Dendritic cell treated with granulocyte-macrophage colony-stimulating factor and Interleukin-4, amounts not matched to agents 40 ng/mL and 50 ng/mL, for 4 days (primary cell): ENCODE data around the gene ZNF530.

Source experiments
- H3K27ac Mint-ChIP-seq: one replicate; pipeline ENCODE4 v1.8.0; 2022; ENCODE audit warnings: mild to moderate bottlenecking, mixed read lengths
- H3K27me3 Mint-ChIP-seq: one replicate; pipeline ENCODE4 v1.8.0; 2022; ENCODE audit warnings: mild to moderate bottlenecking, mixed read lengths
- H3K36me3 Mint-ChIP-seq: one replicate; pipeline ENCODE4 v1.8.0; 2022; ENCODE audit warnings: low read depth, mixed read lengths
- H3K4me1 Mint-ChIP-seq: one replicate; pipeline ENCODE4 v1.8.0; 2022; ENCODE audit warnings: low read depth, mixed read lengths
- H3K4me3 Mint-ChIP-seq: one replicate; pipeline ENCODE4 v1.8.0; 2022; ENCODE audit warnings: mild to moderate bottlenecking, moderate library complexity, mixed read lengths
- H3K9me3 Mint-ChIP-seq: one replicate; pipeline ENCODE4 v1.8.0; 2022; ENCODE audit warnings: mixed read lengths
- intact Hi-C: fragments of 100-400 bp; cut with micrococcal nuclease; formaldehyde crosslinking; loops from one replicate; pipeline ENCODE4 v1.15.0; 2022

ZNF530 gene

GRCh38 chr19:57599761-57600383, at the start of gene ZNF530:
ZNF530 (plus strand) TSS chr19:57599885; CDS start chr19:57604346, 4,461 bp downstream.
- Mint-ChIP-seq H3K27ac (peak within 1 kb of the TSS; percentile 65), H3K4me1 (peaks cover 17% of the 10 kb centered on the region), H3K9me3 (peaks cover 81% of the 10 kb centered on the region), H3K27me3 (peaks cover 3% of the 10 kb centered on the region), H3K4me3 (peak within 1 kb of the TSS; percentile 77), H3K36me3 (peaks cover 42% of the 10 kb centered on the region)
- intact Hi-C loops, result loop anchor here (1.0 kb wide), 1 partner anchor 14 kb away; the partner anchor contains the start of gene ZNF134

GRCh38 chr19:57552432-57552831, 47.3 kb upstream of the ZNF530 start:
- no peak overlapping the region for H3K4me3 Mint-ChIP-seq
- no peaks in the 10 kb centered on the region for H3K4me1 Mint-ChIP-seq
- intact Hi-C loops, result no loop called here
- H3K36me3 Mint-ChIP-seq, result peaks cover 99% of the 10 kb centered on the region
- H3K27me3 Mint-ChIP-seq, result no peaks in the 10 kb centered on the region
- no peak overlapping the region for H3K27ac Mint-ChIP-seq
- peaks cover 98% of the 10 kb centered on the region for H3K9me3 Mint-ChIP-seq

DNA sequence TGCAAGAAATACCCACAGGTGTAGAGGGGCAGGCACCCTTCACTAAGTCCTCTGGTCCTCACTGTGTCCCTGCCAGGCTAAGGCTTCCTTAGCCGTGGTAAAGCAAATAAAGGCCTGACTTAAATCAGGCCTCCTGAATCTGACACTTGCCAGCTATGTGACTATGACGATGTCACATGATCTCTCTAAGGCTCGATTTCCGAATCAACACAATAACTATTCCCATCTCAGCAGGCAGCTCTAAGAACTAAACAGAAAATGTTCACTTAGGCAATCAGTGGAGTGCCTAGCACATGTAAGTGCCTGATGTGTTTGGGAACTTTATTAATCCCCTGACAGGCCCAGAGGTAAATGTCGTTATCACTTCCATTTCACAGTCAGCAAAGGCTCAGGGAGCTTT, 42.0 kb upstream of the ZNF530 start:
- Mint-ChIP-seq H3K9me3 (peaks cover 81% of the 10 kb centered on the region), H3K27me3 (peaks cover 13% of the 10 kb centered on the region), H3K4me3 (no peak overlapping the region), H3K36me3 (peaks cover 71% of the 10 kb centered on the region), H3K4me1 (peaks cover 23% of the 10 kb centered on the region), H3K27ac (no peak overlapping the region)
- intact Hi-C loops, result loop anchor here (2.0 kb wide), 2 partner anchors 31 to 75 kb away; partner anchors contain the start of genes ZNF211 and ZNF549

DNA sequence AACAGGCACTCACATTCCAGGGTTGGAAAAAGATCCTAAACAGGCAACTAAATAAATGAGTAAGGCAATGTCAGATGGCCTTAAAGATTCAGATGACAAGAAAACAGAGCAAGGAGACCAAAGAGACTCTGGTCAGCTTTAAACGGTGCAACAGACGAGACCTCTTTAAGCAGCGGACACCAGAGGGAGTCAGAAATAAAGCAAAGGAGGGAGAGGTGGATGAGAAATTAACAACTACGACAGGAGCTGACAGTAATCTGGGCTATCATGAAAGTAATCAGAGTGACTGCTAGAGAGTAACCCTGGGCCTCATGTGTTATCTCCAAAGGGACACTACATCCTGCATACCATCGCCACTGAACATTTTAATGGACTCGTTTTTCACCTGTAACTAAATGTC, 41.2 kb upstream of the ZNF530 start:
- peak overlapping the region; percentile 91 for H3K27ac Mint-ChIP-seq
- intact Hi-C loops, result loop anchor here (2.0 kb wide), 2 partner anchors 32 to 74 kb away; partner anchors contain the start of genes ZNF211 and ZNF549
- H3K4me3 Mint-ChIP-seq, result peak overlapping the region; percentile 92
- H3K4me1 Mint-ChIP-seq, result peaks cover 23% of the 10 kb centered on the region
- peaks cover 13% of the 10 kb centered on the region for H3K27me3 Mint-ChIP-seq
- peaks cover 62% of the 10 kb centered on the region for H3K36me3 Mint-ChIP-seq
- H3K9me3 Mint-ChIP-seq, result peaks cover 80% of the 10 kb centered on the region

DNA sequence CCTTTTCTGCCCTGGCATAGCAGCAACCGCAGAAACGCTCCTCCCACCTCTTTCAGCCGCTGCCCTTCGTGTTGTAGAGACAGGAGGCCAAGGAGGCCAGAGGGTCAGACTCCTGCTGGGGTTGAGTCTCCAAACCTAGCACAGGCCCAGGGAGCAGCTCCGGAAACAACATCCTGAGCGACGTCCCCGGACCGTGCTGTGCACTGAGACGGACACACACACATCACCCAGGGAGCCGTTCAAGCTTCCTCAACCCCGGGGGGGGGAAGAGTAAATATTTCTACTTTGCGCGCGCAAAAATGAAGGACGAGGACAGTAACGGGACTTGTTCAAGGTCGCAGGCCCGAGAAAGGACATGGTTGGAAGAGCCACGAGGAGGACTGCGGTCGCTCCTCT, 40.7 kb upstream of the ZNF530 start:
- Mint-ChIP-seq H3K27me3 (peaks cover 13% of the 10 kb centered on the region), H3K36me3 (peaks cover 57% of the 10 kb centered on the region), H3K27ac (peak overlapping the region; percentile 91), H3K4me1 (peaks cover 23% of the 10 kb centered on the region), H3K9me3 (peaks cover 80% of the 10 kb centered on the region), H3K4me3 (peak overlapping the region; percentile 92)
- intact Hi-C loops, result loop anchor here (2.0 kb wide), 2 partner anchors 32 to 74 kb away; partner anchors contain the start of genes ZNF211 and ZNF549

- peaks cover 52% of the 10 kb centered on the region for H3K36me3 Mint-ChIP-seq
- H3K4me1 Mint-ChIP-seq, result peaks cover 23% of the 10 kb centered on the region
- H3K27ac Mint-ChIP-seq, result peak within 1 kb of the TSS; percentile 91
- intact Hi-C loops, result loop anchor here (2.0 kb wide), 2 partner anchors 33 to 73 kb away; partner anchors contain the start of genes ZNF211 and ZNF549
- peaks cover 80% of the 10 kb centered on the region for H3K9me3 Mint-ChIP-seq
- peak within 1 kb of the TSS; percentile 92 for H3K4me3 Mint-ChIP-seq
- H3K27me3 Mint-ChIP-seq, result peaks cover 13% of the 10 kb centered on the region
Observed at GRCh38 chr19:57559404-57560025, 40.2 kb upstream of the ZNF530 start, which contains the start of gene ZNF550. ZNF550 (minus strand) TSS chr19:57559863; CDS start chr19:57559682, 181 bp downstream.

GRCh38 chr19:57560049-57560491, 39.6 kb upstream of the ZNF530 start:
- Mint-ChIP-seq H3K4me1 (peaks cover 23% of the 10 kb centered on the region), H3K27ac (peak overlapping the region; percentile 91), H3K9me3 (peaks cover 80% of the 10 kb centered on the region), H3K36me3 (peaks cover 47% of the 10 kb centered on the region), H3K4me3 (peak overlapping the region; percentile 92), H3K27me3 (peaks cover 13% of the 10 kb centered on the region)
- intact Hi-C loops, result no loop called here

GRCh38 chr19:57563547-57563946, 36.1 kb upstream of the ZNF530 start:
- Mint-ChIP-seq H3K9me3 (peaks cover 80% of the 10 kb centered on the region), H3K27ac (no peak overlapping the region), H3K36me3 (peaks cover 21% of the 10 kb centered on the region), H3K4me3 (no peak overlapping the region), H3K27me3 (peaks cover 13% of the 10 kb centered on the region), H3K4me1 (peaks cover 16% of the 10 kb centered on the region)
- intact Hi-C loops, result no loop called here

DNA sequence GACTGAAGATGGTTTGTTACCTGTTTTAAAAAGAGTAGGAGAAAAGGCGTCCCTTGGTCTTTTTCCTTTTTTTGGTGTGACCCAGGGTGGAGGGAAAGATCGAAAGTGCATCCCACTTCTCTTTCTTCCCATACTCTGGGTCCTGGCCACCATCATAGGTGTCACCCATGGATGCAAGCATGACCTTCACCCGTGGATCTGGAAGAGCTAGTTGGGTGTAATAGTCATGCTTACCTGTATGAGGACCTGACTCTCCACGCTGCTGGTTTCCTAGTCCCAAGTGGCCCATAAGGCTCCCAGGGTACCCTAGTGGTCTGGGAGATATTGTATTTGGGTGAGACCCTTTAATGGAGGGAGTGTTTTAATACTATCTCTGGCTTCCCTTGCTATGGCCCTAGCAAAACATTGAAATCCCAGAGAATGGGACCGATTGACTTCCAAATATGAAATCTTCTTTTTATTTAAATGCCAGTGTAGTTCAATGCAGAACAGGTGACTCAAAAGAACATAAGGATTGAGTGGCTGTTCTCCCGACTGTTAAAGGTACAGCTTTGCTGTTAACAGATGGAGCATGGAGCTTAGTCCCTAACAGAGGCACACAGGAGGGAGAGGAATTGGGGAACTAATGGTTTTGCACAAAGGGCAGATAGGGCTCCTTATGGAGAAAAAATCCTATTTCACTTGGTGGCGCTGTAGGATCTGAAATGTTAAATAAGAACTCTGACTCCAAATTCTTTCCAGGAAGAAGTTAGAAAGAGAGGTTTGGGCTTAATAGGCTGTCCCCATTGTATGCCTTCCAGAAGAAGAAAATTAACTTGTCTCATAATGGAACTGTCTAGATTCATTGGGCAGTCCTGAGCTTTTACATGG, 33.1 kb upstream of the ZNF530 start:
- Mint-ChIP-seq H3K27me3 (no peaks in the 10 kb centered on the region), H3K36me3 (no peaks in the 10 kb centered on the region), H3K4me1 (no peaks in the 10 kb centered on the region), H3K4me3 (no peak overlapping the region), H3K9me3 (peaks cover 95% of the 10 kb centered on the region), H3K27ac (no peak overlapping the region)
- intact Hi-C loops, result no loop called here

DNA sequence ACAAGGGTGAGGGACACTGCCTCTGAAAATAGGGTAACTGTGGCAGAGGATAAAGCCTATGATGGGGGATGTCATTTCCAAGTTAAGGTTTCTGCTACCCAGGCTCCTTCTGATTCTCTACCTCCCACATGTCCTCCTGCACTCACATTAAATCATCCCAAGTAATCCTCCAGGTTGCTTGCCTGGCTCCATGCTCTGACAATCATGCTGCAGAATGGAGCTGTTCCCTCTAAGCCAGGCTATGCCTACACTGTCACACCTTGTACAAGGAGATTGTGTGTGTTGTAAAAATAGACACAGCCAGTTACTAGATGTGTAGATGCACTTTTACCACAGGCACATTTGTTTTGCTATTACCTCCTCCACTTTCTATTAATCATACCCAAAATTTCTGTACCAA, 29.0 kb upstream of the ZNF530 start:
- Mint-ChIP-seq H3K4me3 (no peak overlapping the region), H3K9me3 (peaks cover 100% of the 10 kb centered on the region), H3K27ac (no peak overlapping the region), H3K27me3 (no peaks in the 10 kb centered on the region), H3K36me3 (peaks cover 40% of the 10 kb centered on the region), H3K4me1 (no peaks in the 10 kb centered on the region)
- intact Hi-C loops, result no loop called here

- no peak overlapping the region for H3K27ac Mint-ChIP-seq
- H3K27me3 Mint-ChIP-seq, result no peaks in the 10 kb centered on the region
- intact Hi-C loops, result no loop called here
- peaks cover 100% of the 10 kb centered on the region for H3K9me3 Mint-ChIP-seq
- peaks cover 12% of the 10 kb centered on the region for H3K4me1 Mint-ChIP-seq
- H3K36me3 Mint-ChIP-seq, result peaks cover 58% of the 10 kb centered on the region
- H3K4me3 Mint-ChIP-seq, result no peak overlapping the region
Observed at GRCh38 chr19:57572415-57572947, 27.2 kb upstream of the ZNF530 start.

GRCh38 chr19:57576661-57577060, 23.0 kb upstream of the ZNF530 start:
- Mint-ChIP-seq H3K27ac (no peak overlapping the region), H3K4me1 (peaks cover 20% of the 10 kb centered on the region), H3K9me3 (peaks cover 80% of the 10 kb centered on the region), H3K27me3 (no peaks in the 10 kb centered on the region), H3K4me3 (no peak overlapping the region), H3K36me3 (peaks cover 64% of the 10 kb centered on the region)
- intact Hi-C loops, result loop anchor here (5.0 kb wide), 1 partner anchor 56 kb away; the partner anchor contains the start of gene ZNF211

DNA sequence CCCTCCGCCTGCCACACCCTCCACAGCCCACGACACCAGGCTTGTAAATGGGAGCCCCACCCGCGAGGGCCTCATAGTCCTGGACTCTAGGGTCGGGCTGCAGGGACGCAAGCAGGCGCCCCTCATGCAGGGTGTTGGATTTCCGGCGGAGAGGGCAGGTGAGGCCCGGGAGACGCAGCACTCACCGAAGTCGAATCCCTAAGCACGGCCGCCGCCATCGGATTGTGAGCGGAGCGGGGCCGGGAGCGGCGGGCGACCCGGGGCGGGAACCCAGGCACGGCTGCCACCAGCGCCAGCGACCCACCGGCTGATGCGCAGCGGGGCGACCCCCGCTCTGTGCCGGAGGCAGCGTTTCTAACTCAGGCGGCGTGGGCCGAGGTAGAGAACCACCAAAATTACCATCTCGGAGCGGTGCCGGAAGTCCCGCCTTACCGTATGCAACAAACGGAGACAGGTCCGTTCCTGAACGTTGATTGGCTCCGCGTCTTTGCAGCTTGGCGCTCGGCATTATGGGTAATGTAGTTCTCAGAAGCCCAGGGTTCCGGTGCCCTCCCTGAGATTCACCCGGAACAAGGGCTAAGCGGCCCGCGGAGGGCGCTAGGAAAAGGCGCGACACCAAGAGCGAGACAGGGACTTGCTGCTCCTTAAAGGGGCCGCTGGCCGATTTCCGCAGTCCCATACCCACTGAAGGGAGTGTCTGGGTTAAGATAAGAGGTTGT, 21.0 kb upstream of the ZNF530 start, which contains the start of gene ZNF416:
Gene ZNF416 (minus strand): TSS at position 425 of the 719 bp plus-strand sequence. CDS start 207 bp downstream, at position 218.
- intact Hi-C loops, result loop anchor here (2.0 to 5.0 kb wide), 2 partner anchors 52 to 54 kb away; partner anchors contain the start of genes ZNF211 and ZNF549
- Mint-ChIP-seq H3K4me3 (peak within 1 kb of the TSS; percentile 82), H3K4me1 (peaks cover 22% of the 10 kb centered on the region), H3K9me3 (peaks cover 76% of the 10 kb centered on the region), H3K27ac (peak within 1 kb of the TSS; percentile 74), H3K27me3 (no peaks in the 10 kb centered on the region), H3K36me3 (peaks cover 53% of the 10 kb centered on the region)
